Erythroblast (primary cell): ENCODE data around the gene OPA1.

Experiments used
- GATA1 ChIP-seq: IDR thresholded peaks from 2 replicates; pipeline ENCODE4 v1.6.1; 2011; ENCODE audit warnings: low read depth, mild to moderate bottlenecking, control low read depth, low read length, moderate library complexity
- POLR2A ChIP-seq: IDR thresholded peaks from 2 replicates; pipeline ENCODE4 v1.6.1; 2011; ENCODE audit warnings: mild to moderate bottlenecking, low read length

DNA sequence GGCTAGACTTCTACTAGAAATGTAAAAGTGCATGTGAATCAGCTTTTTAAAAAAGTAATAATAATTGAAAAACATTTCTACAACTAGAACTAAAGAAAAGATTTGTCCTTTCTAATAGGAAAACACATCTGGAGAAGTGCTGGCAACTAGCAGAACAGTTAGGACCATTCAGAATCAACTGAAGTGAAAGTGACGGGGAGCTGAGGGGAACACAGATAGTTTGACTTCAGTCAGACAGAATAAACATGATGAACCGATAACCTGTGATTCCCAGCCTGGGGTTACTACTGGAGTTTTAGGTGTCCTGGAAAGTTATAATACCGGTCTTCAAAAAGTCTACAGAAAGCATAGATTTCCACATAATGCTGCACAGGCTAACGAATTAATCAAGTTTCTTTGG lies 28.1 kb downstream of the OPA1 start:
- TF ChIP-seq POLR2A (no peak), GATA1 (no peak)
